ENCODE results near the gene SAMD4B.
A peak's percentile ranks its signal among the peaks of the same experiment; 100 is the strongest.

The SAMD4B gene

DNA sequence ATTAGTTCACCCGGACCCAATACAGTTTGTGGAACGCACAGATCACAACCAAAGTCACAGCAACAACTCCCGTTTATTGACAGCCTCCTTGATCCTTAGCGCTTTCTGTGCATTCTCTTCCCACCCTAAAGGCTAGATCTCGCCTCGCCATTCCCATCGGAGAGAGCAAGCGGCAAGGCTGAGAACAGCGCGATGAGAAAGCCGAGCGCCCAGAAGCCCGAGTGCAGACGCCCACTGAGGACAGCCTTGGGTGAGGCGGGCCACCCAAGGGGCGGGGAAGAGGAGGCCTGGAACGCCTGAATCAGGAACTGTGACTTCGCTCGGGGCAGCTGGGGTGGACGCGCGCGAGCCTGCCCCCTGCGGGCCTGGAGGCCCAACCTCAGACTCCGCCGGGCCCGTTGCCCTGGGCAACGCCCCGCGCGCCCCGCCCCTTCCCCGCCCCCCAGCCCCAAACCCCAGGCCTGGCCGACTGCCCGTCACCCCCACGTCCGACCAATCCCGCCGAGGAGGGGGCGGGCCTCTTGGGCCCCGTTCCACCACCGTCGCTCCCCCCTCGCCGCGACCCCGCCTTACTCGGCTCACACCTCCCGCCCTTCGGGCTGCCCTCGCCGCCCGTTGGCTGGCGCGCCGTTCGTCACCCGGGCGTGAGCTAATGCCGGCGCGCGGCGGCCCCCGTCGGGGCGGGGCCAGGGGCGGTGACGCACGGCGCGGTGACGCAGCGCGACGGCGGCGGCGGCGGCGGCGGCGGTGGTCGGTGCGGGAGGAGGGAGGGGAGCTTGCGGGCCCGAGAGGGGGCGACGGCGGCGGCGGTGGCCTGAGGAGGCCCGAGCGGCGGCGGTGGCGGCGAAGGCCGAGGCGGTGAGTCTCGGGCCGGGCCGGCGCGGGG, at the start of gene SAMD4B:
SAMD4B (plus strand) TSS at position 703 of the 886 bp plus-strand sequence. CDS start 14,473 bp downstream, outside the sequence.
- Histone ChIP-seq H3K27ac (ENCODE audit: low read depth in 2 of 2, low read length in 2 of 2) (peak within 1 kb of the TSS; percentile 81 to 84), H3K36me3 (ENCODE audit: control insufficient read depth in 2 of 2, insufficient read depth in 2 of 2, low read length in 2 of 2) (no peaks in the 10 kb centered on the region), H3K4me1 (ENCODE audit: control insufficient read depth in 2 of 2, insufficient read depth in 2 of 2, low read length in 2 of 2) (peaks cover 17 to 20% of the 10 kb centered on the region in 2 donors), H3K9ac (ENCODE audit: low read depth in 1 of 2, low read length in 2 of 2) (peak within 1 kb of the TSS; percentile 82 to 99), H3K9me3 (ENCODE audit: control insufficient read depth in 2 of 2, low read length in 2 of 2) (no peaks in the 10 kb centered on the region), H3K27me3 (ENCODE audit: control insufficient read depth in 2 of 2, insufficient read depth in 2 of 2, low read length in 2 of 2) (no peaks in the 10 kb centered on the region), H3K4me3 (ENCODE audit: low read length in 2 of 2) (peak within 1 kb of the TSS; percentile 90)

DNA sequence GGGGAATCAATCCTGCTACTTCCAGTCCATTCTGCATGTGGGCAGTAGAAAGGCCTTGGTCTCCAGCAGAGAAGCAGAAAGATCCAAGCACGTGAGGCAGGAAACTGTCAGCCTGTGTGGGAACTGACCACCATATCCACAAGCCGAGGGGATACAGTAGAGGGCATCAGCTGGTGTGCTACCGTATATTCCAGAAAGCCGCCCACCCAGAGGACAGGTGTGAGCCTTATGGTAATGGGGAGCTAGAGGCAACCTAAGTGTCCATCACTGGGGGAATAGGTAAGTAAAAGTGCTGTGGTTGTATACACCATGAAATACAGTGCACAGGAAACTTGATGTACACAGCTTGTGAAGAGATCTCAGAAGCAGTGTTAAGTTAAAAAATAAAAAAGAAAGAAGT, 48.8 kb upstream of the SAMD4B start:
- H3K9ac ChIP-seq (ENCODE audit: low read depth in 1 of 2, low read length in 2 of 2), result no peak overlapping the region
- no peaks in the 10 kb centered on the region for H3K9me3 ChIP-seq (ENCODE audit: control insufficient read depth in 2 of 2, low read length in 2 of 2)
- no peak overlapping the region for H3K4me3 ChIP-seq (ENCODE audit: low read length in 2 of 2)
- H3K36me3 ChIP-seq (ENCODE audit: control insufficient read depth in 2 of 2, insufficient read depth in 2 of 2, low read length in 2 of 2), result no peaks in the 10 kb centered on the region
- H3K27me3 ChIP-seq (ENCODE audit: control insufficient read depth in 2 of 2, insufficient read depth in 2 of 2, low read length in 2 of 2), result peaks cover 0 to 2% of the 10 kb centered on the region in 2 donors
- no peak overlapping the region for H3K27ac ChIP-seq (ENCODE audit: low read depth in 2 of 2, low read length in 2 of 2)
- no peaks in the 10 kb centered on the region for H3K4me1 ChIP-seq (ENCODE audit: control insufficient read depth in 2 of 2, insufficient read depth in 2 of 2, low read length in 2 of 2)

GRCh38 chr19:39296055-39296645, 46.1 kb upstream of the SAMD4B start, which contains the start of gene IFNL1:
Gene IFNL1 (plus strand): TSS chr19:39296407. CDS start chr19:39296422, 15 bp downstream.
- H3K27me3 ChIP-seq (ENCODE audit: control insufficient read depth in 2 of 2, insufficient read depth in 2 of 2, low read length in 2 of 2), result peaks cover 0 to 2% of the 10 kb centered on the region in 2 donors

DNA sequence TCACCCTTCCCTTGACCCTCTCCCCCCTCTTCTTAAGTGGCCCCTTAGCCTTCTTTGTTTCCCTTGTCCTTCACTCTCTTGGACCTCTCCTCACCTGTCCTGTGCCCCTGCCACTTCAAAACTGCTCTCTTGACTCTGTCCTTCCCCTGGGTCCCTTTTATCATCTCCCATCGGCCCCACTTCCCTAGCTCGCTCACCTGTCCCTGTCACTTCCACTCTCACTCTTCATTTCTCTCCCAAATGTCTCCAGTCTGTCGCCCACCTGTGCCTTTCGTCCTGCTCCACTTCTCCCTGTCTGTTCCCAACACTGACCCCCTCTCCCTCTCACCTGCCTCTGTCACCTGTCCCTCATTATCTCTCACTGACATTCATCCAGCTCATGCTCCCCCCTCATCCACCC, 45.3 kb upstream of the SAMD4B start:
- Histone ChIP-seq H3K27me3 (ENCODE audit: control insufficient read depth in 2 of 2, insufficient read depth in 2 of 2, low read length in 2 of 2) (peaks cover 0 to 2% of the 10 kb centered on the region in 2 donors), H3K36me3 (ENCODE audit: control insufficient read depth in 2 of 2, insufficient read depth in 2 of 2, low read length in 2 of 2) (no peaks in the 10 kb centered on the region), H3K9ac (ENCODE audit: low read depth in 1 of 2, low read length in 2 of 2) (no peak overlapping the region)

More at GRCh38 chr19:39296055-39296645, 46.1 kb upstream of the SAMD4B start, which contains the start of gene IFNL1:
- Histone ChIP-seq H3K27ac (ENCODE audit: low read depth in 2 of 2, low read length in 2 of 2) (no peak within 1 kb of the TSS), H3K9me3 (ENCODE audit: control insufficient read depth in 2 of 2, low read length in 2 of 2) (no peaks in the 10 kb centered on the region), H3K36me3 (ENCODE audit: control insufficient read depth in 2 of 2, insufficient read depth in 2 of 2, low read length in 2 of 2) (no peaks in the 10 kb centered on the region), H3K4me3 (ENCODE audit: low read length in 2 of 2) (no peak within 1 kb of the TSS), H3K9ac (ENCODE audit: low read depth in 1 of 2, low read length in 2 of 2) (no peak within 1 kb of the TSS), H3K4me1 (ENCODE audit: control insufficient read depth in 2 of 2, insufficient read depth in 2 of 2, low read length in 2 of 2) (no peaks in the 10 kb centered on the region)

GRCh38 chr19:39297931-39298634, 44.1 kb upstream of the SAMD4B start:
- Histone ChIP-seq H3K9me3 (ENCODE audit: control insufficient read depth in 2 of 2, low read length in 2 of 2) (no peaks in the 10 kb centered on the region), H3K9ac (ENCODE audit: low read depth in 1 of 2, low read length in 2 of 2) (no peak overlapping the region), H3K27ac (ENCODE audit: low read depth in 2 of 2, low read length in 2 of 2) (no peak overlapping the region), H3K4me1 (ENCODE audit: control insufficient read depth in 2 of 2, insufficient read depth in 2 of 2, low read length in 2 of 2) (no peaks in the 10 kb centered on the region), H3K27me3 (ENCODE audit: control insufficient read depth in 2 of 2, insufficient read depth in 2 of 2, low read length in 2 of 2) (peaks cover 0 to 2% of the 10 kb centered on the region in 2 donors), H3K36me3 (ENCODE audit: control insufficient read depth in 2 of 2, insufficient read depth in 2 of 2, low read length in 2 of 2) (no peaks in the 10 kb centered on the region), H3K4me3 (ENCODE audit: low read length in 2 of 2) (no peak overlapping the region)

More for the DNA sequence above, 45.3 kb upstream of the SAMD4B start:
- Histone ChIP-seq H3K4me1 (ENCODE audit: control insufficient read depth in 2 of 2, insufficient read depth in 2 of 2, low read length in 2 of 2) (no peaks in the 10 kb centered on the region), H3K9me3 (ENCODE audit: control insufficient read depth in 2 of 2, low read length in 2 of 2) (no peaks in the 10 kb centered on the region), H3K4me3 (ENCODE audit: low read length in 2 of 2) (no peak overlapping the region), H3K27ac (ENCODE audit: low read depth in 2 of 2, low read length in 2 of 2) (no peak overlapping the region)

DNA sequence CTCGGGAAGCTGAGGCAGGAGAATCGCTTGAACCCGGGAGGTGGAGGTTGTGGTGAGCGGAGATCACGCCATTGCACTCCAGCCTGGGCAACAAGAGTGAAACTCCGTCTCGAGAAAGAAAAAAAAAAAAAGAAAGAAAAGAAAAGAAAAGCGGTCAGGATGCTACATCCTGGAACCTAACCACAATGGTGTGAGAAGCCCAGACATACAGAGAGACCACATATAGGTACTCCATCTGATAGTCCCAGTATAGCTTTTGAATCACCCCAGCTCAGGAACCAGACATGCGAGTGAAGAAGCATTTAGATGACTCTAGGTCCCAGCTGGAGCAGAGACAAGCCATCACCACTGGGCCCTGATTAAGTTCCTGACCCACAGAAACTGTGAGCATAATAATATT, 42.8 kb upstream of the SAMD4B start:
- Histone ChIP-seq H3K27ac (ENCODE audit: low read depth in 2 of 2, low read length in 2 of 2) (no peak overlapping the region), H3K4me3 (ENCODE audit: low read length in 2 of 2) (no peak overlapping the region), H3K9me3 (ENCODE audit: control insufficient read depth in 2 of 2, low read length in 2 of 2) (no peaks in the 10 kb centered on the region), H3K4me1 (ENCODE audit: control insufficient read depth in 2 of 2, insufficient read depth in 2 of 2, low read length in 2 of 2) (no peaks in the 10 kb centered on the region), H3K27me3 (ENCODE audit: control insufficient read depth in 2 of 2, insufficient read depth in 2 of 2, low read length in 2 of 2) (no peaks in the 10 kb centered on the region), H3K9ac (ENCODE audit: low read depth in 1 of 2, low read length in 2 of 2) (no peak overlapping the region), H3K36me3 (ENCODE audit: control insufficient read depth in 2 of 2, insufficient read depth in 2 of 2, low read length in 2 of 2) (no peaks in the 10 kb centered on the region)

DNA sequence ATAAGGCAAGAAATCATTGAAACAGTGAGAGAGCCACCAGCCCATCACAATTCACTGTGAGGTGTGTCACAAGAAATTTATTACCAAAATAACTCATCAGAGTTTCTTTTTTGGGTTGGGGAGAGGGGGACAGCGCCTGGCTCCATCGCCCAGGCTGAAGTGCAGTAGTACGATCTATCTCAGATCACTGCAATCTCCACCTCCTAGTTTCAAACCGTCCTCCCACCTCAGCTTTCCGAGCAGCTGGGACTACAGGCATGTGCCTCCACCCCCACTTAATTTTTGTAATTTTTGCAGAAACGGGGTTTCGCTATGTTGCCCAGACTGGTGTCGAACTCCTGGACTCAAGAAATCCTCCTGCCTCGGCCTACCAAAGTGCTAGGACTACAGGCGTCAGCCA, 42.4 kb upstream of the SAMD4B start:
- Histone ChIP-seq H3K4me3 (ENCODE audit: low read length in 2 of 2) (no peak overlapping the region), H3K36me3 (ENCODE audit: control insufficient read depth in 2 of 2, insufficient read depth in 2 of 2, low read length in 2 of 2) (no peaks in the 10 kb centered on the region), H3K27me3 (ENCODE audit: control insufficient read depth in 2 of 2, insufficient read depth in 2 of 2, low read length in 2 of 2) (no peaks in the 10 kb centered on the region), H3K27ac (ENCODE audit: low read depth in 2 of 2, low read length in 2 of 2) (no peak overlapping the region), H3K4me1 (ENCODE audit: control insufficient read depth in 2 of 2, insufficient read depth in 2 of 2, low read length in 2 of 2) (no peaks in the 10 kb centered on the region), H3K9me3 (ENCODE audit: control insufficient read depth in 2 of 2, low read length in 2 of 2) (no peaks in the 10 kb centered on the region), H3K9ac (ENCODE audit: low read depth in 1 of 2, low read length in 2 of 2) (no peak overlapping the region)

DNA sequence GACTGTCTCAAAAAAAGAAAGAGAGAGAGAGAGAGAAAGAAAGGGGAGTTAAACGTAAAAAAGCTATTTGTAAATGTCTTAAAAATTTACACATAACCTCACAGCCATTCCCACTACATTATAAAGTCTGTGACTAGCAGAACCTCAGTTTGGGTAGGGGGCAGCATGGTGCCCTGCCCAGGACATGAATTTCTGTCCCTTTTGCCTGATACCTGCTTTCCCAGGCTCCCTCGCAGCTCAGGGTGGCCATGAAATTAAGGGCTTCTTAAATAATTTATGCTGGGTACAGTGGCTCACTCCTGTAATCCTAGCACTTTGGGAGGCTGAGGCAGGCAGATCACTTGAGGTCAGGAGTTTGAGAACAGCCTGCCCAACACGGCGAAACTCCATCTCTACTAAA, 41.2 kb upstream of the SAMD4B start:
- Histone ChIP-seq H3K9me3 (ENCODE audit: control insufficient read depth in 2 of 2, low read length in 2 of 2) (no peaks in the 10 kb centered on the region), H3K27ac (ENCODE audit: low read depth in 2 of 2, low read length in 2 of 2) (no peak overlapping the region), H3K27me3 (ENCODE audit: control insufficient read depth in 2 of 2, insufficient read depth in 2 of 2, low read length in 2 of 2) (peaks cover 0 to 2% of the 10 kb centered on the region in 2 donors), H3K9ac (ENCODE audit: low read depth in 1 of 2, low read length in 2 of 2) (no peak overlapping the region), H3K4me3 (ENCODE audit: low read length in 2 of 2) (no peak overlapping the region), H3K36me3 (ENCODE audit: control insufficient read depth in 2 of 2, insufficient read depth in 2 of 2, low read length in 2 of 2) (no peaks in the 10 kb centered on the region), H3K4me1 (ENCODE audit: control insufficient read depth in 2 of 2, insufficient read depth in 2 of 2, low read length in 2 of 2) (no peaks in the 10 kb centered on the region)

DNA sequence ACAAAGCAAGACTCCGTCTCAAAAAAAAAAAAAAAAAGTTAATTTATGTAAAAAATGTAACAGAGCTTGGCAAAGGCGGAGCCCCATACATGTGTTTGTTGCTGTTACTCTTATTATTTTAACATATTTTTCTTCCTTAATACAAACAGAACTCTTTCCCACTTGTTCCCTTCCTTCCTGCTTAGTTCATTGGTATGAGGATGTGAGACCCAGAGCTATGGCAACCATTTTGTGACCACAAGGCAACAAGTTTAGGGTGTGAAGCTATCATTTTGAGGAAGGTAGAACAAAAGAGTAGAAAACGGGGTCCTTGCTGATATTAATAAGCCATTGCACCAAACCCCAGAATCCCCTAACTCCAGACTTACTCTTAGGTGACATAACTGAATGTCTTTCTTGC, 40.7 kb upstream of the SAMD4B start:
- no peaks in the 10 kb centered on the region for H3K4me1 ChIP-seq (ENCODE audit: control insufficient read depth in 2 of 2, insufficient read depth in 2 of 2, low read length in 2 of 2)
- no peaks in the 10 kb centered on the region for H3K9me3 ChIP-seq (ENCODE audit: control insufficient read depth in 2 of 2, low read length in 2 of 2)
- no peak overlapping the region for H3K27ac ChIP-seq (ENCODE audit: low read depth in 2 of 2, low read length in 2 of 2)
- peaks cover 0 to 3% of the 10 kb centered on the region in 2 donors for H3K27me3 ChIP-seq (ENCODE audit: control insufficient read depth in 2 of 2, insufficient read depth in 2 of 2, low read length in 2 of 2)
- H3K4me3 ChIP-seq (ENCODE audit: low read length in 2 of 2), result no peak overlapping the region
- no peak overlapping the region for H3K9ac ChIP-seq (ENCODE audit: low read depth in 1 of 2, low read length in 2 of 2)
- no peaks in the 10 kb centered on the region for H3K36me3 ChIP-seq (ENCODE audit: control insufficient read depth in 2 of 2, insufficient read depth in 2 of 2, low read length in 2 of 2)

All from mucosa of rectum (tissue), 2 donors.